ENCODE measurements around the gene MAN1C1.
A peak's percentile ranks its signal among the peaks of the same experiment; 100 is the strongest.
"Not testable (repeated sequence)": the region's sequence is repeated elsewhere in the genome, so short reads cannot be mapped to it uniquely, and the experiment has no call there.

The MAN1C1 gene

DNA sequence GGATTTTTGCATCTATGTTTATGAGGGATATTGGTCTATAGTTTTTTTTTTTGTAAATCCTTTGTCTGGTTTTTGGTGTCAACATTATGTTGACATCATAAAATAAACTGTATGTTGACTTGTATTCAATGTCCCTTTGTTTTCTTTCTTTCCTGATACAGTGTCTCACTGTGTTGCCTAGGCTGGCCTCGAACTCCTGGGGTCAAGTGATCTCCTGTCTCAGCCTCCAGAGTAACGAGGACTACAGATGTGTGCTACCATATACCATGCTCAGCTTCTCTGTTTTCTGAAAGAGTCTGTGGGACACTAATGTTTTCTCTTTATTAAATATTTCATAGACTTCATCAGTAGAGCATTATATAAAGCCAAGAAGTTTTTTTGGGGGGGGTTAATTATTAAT is 18.3 kb downstream of the MAN1C1 start:
- DNase-seq (ENCODE audit: low read depth): no peak

DNA sequence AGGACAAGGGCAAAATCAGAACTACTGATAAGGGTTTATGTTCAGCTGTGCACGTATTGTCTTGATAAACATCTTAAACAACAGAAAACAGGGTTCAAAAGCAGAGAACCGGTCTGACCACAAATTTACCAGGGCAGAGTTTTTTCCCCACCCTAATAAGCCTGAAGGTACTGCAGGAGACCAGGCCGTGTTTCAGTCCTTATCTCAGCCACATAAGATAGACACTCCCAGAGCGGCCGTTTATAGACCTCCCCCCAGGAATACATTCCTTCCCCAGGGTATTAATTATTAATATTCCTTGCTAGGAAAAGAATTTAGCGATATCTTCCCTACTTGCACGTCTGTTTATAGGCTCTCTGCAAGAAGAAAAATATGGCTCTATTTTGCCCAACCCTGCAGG is 19.6 kb downstream of the MAN1C1 start:
- DNase-seq (ENCODE audit: low read depth): not testable (repeated sequence)

- DNase-seq (ENCODE audit: low read depth): no peak
These were observed 24.2 kb downstream of the MAN1C1 start for GRCh38 chr1:25640646-25641328.

DNA sequence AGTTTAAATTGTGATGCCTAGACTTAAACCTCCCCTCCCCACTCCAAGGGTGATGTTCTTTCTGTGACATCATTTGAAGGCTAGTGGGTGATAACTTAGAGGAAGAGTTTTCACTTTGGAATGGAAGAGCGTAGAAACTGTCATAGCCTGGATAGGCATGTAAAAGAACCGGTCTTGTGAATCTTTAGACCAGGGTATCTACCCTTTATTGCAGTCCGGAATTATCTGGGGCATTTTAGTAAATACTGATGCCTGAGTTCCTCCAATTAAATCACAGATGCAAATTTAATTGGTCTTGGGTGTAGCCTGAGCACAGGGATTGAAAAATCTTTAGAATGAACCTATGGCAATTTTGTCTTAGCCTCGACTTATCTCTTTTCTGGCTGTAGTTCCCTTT is 24.7 kb downstream of the MAN1C1 start:
- no peak for DNase-seq (ENCODE audit: low read depth)

- no peak for DNase-seq (ENCODE audit: low read depth)
These were observed 25.5 kb downstream of the MAN1C1 start for GRCh38 chr1:25641931-25642573.

DNA sequence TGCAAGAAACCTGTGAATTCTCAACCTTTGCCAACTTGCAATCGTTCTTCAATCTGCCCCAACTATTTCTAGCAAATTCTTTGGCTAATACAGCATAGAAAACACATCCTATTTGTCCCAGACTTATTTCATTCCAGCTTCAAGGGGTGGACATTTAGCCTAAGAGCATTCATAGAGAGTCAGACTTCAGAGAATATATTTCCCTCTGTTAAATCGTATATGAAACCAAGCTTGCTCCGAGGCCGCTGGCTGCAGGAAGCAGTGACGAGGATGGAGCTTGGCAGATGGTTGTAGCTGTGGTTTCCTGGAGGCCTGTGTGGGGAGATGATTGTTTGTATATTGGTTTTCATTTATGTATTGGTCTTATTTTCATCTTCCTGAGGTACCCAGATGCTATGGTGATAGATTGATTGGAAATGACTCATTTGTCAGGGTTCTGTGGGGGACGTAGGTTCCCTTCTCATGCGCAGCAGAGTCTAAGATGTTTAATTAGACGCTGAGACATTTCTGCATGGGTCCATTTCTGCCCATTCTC is 26.1 kb downstream of the MAN1C1 start:
- DNase-seq (ENCODE audit: low read depth): peak; percentile 41

- no peak for DNase-seq (ENCODE audit: low read depth)
These were observed 27.3 kb downstream of the MAN1C1 start for GRCh38 chr1:25643929-25644328.

DNA sequence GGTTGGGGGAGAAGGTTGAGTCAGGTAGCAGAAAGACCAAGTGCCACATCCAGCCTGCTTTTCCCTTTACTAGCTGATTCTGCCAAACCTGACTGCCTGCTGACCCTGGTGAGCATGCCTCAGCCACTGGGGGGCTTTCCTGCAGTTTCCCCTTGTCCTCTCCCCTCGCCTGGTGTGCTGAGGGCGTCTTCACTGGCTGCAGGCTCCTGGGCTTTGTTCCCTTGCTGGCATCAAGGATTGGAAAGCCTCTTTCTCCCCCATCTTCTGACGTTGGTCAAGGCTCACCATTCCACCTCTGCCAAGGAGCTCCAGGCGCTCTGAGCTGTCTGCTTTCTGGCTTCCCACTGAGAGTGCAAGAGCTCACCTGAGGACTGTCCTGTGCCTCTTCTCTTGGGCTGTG is 28.4 kb downstream of the MAN1C1 start:
- DNase-seq (ENCODE audit: low read depth): no peak

DNA sequence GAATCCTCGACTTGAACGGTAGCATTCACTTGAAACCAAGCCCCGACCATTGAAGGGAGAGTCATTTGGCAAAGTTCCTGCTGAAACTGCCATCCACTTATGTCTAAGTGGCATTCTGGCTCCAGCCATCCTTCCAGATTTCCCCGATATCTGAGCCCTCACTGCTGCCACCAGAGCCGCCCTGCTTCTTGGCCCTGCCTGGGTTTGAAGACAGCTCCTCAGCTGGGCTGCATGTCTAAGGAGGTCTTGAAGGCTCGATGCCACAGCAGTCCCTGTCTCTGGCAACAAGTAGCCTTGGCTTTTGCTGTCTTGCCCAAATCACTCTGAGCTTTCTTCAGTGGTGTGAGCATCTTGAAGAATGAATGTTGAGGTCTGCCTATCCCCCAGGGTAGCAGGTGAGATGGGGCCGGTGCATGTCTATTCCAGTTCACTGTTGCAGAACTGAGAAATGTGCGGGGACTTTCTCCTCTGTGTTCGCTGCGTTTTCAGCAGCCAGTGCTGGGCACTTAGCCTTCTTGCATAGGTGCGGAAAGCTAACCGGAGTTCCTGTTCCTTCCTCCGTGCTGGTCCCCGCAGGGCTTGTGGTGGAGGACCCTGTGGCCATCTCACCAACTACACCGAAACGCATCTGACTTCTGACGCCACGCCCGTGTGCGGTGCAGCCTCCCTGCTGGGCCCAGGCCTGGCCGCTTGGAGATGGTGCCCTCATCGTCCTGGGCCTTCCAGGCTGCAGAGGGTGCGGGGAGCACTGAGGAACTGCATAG is 29.2 kb downstream of the MAN1C1 start:
- DNase-seq (ENCODE audit: low read depth): no peak

- no peak for DNase-seq (ENCODE audit: low read depth)
These were observed 30.5 kb downstream of the MAN1C1 start for GRCh38 chr1:25647106-25647505.

DNA sequence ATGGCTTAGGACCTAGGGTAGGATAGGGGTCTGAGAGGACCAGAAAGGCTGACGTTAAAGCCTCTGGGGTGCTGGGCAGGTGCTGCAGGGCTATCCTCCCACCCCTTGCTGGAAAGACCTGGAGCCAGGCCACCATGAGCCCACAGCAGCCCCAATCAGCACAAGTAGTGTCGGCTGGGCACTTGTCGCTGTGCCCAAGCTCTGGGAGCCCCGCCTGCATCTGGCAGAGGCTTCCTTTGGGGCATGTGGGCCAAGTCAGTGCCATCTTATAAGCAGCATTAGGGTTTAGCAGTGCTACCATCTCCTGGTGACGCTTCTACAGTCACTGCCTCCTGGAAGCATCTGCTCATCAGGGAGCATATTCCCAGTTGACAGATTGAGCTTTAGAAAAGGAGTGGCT is 31.3 kb downstream of the MAN1C1 start:
- DNase-seq (ENCODE audit: low read depth): no peak

GRCh38 chr1:25648681-25649440 is 32.3 kb downstream of the MAN1C1 start:
- DNase-seq (ENCODE audit: low read depth): no peak

- no peak for DNase-seq (ENCODE audit: low read depth)
These were observed 33.1 kb downstream of the MAN1C1 start for GRCh38 chr1:25649505-25650288.

GRCh38 chr1:25650289-25650576 is 33.6 kb downstream of the MAN1C1 start:
- DNase-seq (ENCODE audit: low read depth): no peak

DNA sequence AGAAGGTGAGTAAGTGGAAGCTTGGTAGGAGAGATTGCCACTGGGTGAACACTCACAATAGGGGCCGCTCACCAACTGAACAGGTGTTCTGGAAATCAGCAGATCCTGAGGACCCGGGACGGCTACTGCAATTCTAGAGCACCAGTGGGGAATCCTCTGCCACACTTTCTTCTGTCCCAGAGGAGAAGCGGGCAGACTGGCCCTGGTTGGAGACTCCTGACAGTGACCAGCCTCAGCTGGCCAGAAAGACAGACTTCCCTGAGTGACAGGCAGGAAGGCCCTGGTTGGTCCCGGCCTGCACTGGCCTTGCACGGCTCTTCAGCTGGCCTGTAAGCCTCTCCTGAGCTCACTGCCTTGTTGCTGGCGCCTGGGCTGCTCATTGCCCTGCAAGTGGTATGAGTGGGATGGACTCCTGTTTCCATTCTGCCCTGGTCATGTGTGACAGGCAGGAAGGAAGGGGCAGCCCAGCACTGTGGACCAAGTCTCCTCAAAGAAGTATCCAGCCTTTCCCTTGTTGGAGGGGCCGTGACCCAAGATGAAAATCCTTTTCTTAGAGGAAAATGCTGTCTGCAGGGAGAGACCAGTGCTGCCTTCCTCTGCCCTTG is 34.5 kb downstream of the MAN1C1 start:
- no peak for DNase-seq (ENCODE audit: low read depth)

- no peak for DNase-seq (ENCODE audit: low read depth)
These were observed 35.5 kb downstream of the MAN1C1 start for GRCh38 chr1:25651824-25652741.

DNA sequence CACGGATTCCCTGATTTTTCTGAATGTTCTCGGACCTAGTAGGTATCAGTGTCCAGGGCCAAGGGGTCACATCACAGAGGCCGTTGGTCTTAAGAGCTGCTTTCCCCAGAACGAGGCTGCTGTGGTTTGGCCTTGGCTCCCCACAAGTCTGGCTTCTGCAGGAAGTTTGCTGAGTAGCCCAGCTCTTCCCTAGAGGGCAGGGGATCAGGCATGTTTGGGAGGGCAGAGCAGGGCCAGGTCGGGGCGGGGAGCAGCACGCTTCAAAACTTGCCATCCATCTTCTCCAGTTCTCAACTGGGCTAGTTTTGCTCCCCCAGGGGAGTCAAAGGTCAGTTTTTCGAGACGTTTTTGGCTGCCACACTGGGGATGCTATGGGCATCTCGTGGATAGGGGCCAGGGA is 37.0 kb downstream of the MAN1C1 start:
- DNase-seq (ENCODE audit: low read depth): no peak

- DNase-seq (ENCODE audit: low read depth): no peak
These were observed 37.6 kb downstream of the MAN1C1 start for GRCh38 chr1:25654109-25654660.

- no peak for DNase-seq (ENCODE audit: low read depth)
These were observed 40.7 kb downstream of the MAN1C1 start for GRCh38 chr1:25657121-25657882.
